ENCODE data around the gene WEE2. TPM values are rescaled to one million over a fixed set of nuclear protein-coding genes. Genes with fewer than 3 reads are reported as not detected.

Gene WEE2
- total RNA-seq, 2 donors from 2014 or later, result not detected

- WGBS, 2 experiments (ENCODE audit: insufficient coverage in 1 of 2, insufficient read length in 1 of 2), result 80 to 88% methylated on average over 3 to 5 of the region's 5 CpGs
- no peak for DNase-seq
- H3K4me3 ChIP-seq (ENCODE audit: low read length), result no peak overlapping the region
- H3K9me3 ChIP-seq (ENCODE audit: control insufficient read depth, low read length), result no peaks in the 10 kb centered on the region
- no peak overlapping the region for H3K9ac ChIP-seq (ENCODE audit: extremely low read depth, low read length, poor library complexity, severe bottlenecking)
- no peaks in the 10 kb centered on the region for H3K27me3 ChIP-seq (ENCODE audit: control insufficient read depth, insufficient read depth, low read length, poor library complexity, severe bottlenecking)
- H3K27ac Mint-ChIP-seq, result no peak overlapping the region
- no peak for TF ChIP-seq CTCF (conservative IDR thresholded peaks at IDR 0.05)
- H3K4me3 Mint-ChIP-seq, result no peak overlapping the region
- H3K36me3 ChIP-seq (ENCODE audit: control insufficient read depth, insufficient read depth, low read length), result no peaks in the 10 kb centered on the region
- no peaks in the 10 kb centered on the region for H3K9me3 Mint-ChIP-seq
- H3K27ac ChIP-seq (ENCODE audit: low read depth, low read length), result no peak overlapping the region
- H3K4me1 Mint-ChIP-seq, result peaks cover 11% of the 10 kb centered on the region
- H3K27me3 Mint-ChIP-seq (ENCODE audit: insufficient read depth), result no peaks in the 10 kb centered on the region
- no peaks in the 10 kb centered on the region for H3K36me3 Mint-ChIP-seq (ENCODE audit: low read depth)
- H3K4me1 ChIP-seq (ENCODE audit: control insufficient read depth, insufficient read depth, low read length), result peaks cover 4% of the 10 kb centered on the region
These were observed 4.6 kb downstream of the WEE2 start for GRCh38 chr7:141712603-141713255.

GRCh38 chr7:141713890-141714289, 5.7 kb downstream of the WEE2 start:
- no peaks in the 10 kb centered on the region for H3K9me3 Mint-ChIP-seq
- Histone ChIP-seq H3K36me3 (ENCODE audit: control insufficient read depth, insufficient read depth, low read length) (no peaks in the 10 kb centered on the region), H3K4me1 (ENCODE audit: control insufficient read depth, insufficient read depth, low read length) (peaks cover 4% of the 10 kb centered on the region), H3K27me3 (ENCODE audit: control insufficient read depth, insufficient read depth, low read length, poor library complexity, severe bottlenecking) (no peaks in the 10 kb centered on the region), H3K27ac (ENCODE audit: low read depth, low read length) (no peak overlapping the region), H3K4me3 (ENCODE audit: low read length) (no peak overlapping the region), H3K9me3 (ENCODE audit: control insufficient read depth, low read length) (no peaks in the 10 kb centered on the region), H3K9ac (ENCODE audit: extremely low read depth, low read length, poor library complexity, severe bottlenecking) (no peak overlapping the region)
- no peak overlapping the region for H3K4me3 Mint-ChIP-seq
- TF ChIP-seq CTCF (conservative IDR thresholded peaks at IDR 0.05), result no peak
- H3K27ac Mint-ChIP-seq, result no peak overlapping the region
- DNase-seq, result no peak
- H3K27me3 Mint-ChIP-seq (ENCODE audit: insufficient read depth), result no peaks in the 10 kb centered on the region
- H3K36me3 Mint-ChIP-seq (ENCODE audit: low read depth), result no peaks in the 10 kb centered on the region
- H3K4me1 Mint-ChIP-seq, result peaks cover 11% of the 10 kb centered on the region
- 79% methylated on average over 1 of the region's 1 CpG; no CpG with 5 or more reads in 1 of the 2 experiments for WGBS, 2 experiments (ENCODE audit: insufficient coverage in 1 of 2, insufficient read length in 1 of 2)

- Histone ChIP-seq H3K4me3 (ENCODE audit: low read length) (no peak overlapping the region), H3K27me3 (ENCODE audit: control insufficient read depth, insufficient read depth, low read length, poor library complexity, severe bottlenecking) (no peaks in the 10 kb centered on the region), H3K27ac (ENCODE audit: low read depth, low read length) (no peak overlapping the region), H3K36me3 (ENCODE audit: control insufficient read depth, insufficient read depth, low read length) (no peaks in the 10 kb centered on the region), H3K9ac (ENCODE audit: extremely low read depth, low read length, poor library complexity, severe bottlenecking) (no peak overlapping the region), H3K4me1 (ENCODE audit: control insufficient read depth, insufficient read depth, low read length) (peaks cover 4% of the 10 kb centered on the region), H3K9me3 (ENCODE audit: control insufficient read depth, low read length) (no peaks in the 10 kb centered on the region)
- H3K27ac Mint-ChIP-seq, result no peak overlapping the region
- H3K4me1 Mint-ChIP-seq, result peaks cover 10% of the 10 kb centered on the region
- H3K36me3 Mint-ChIP-seq (ENCODE audit: low read depth), result no peaks in the 10 kb centered on the region
- WGBS, 2 experiments (ENCODE audit: insufficient coverage in 1 of 2, insufficient read length in 1 of 2), result 65 to 88% methylated on average over 2 of the region's 2 CpGs
- no peak overlapping the region for H3K4me3 Mint-ChIP-seq
- H3K9me3 Mint-ChIP-seq, result no peaks in the 10 kb centered on the region
- no peak for TF ChIP-seq CTCF (conservative IDR thresholded peaks at IDR 0.05)
- H3K27me3 Mint-ChIP-seq (ENCODE audit: insufficient read depth), result no peaks in the 10 kb centered on the region
- no peak for DNase-seq
These were observed 6.4 kb downstream of the WEE2 start for GRCh38 chr7:141714571-141714970.

Measured in endodermal cell (in vitro differentiated cells).